Activated T-cell treated with anti-CD3 and anti-CD28 coated beads for 24 hours (primary cell): ENCODE measurements around the gene MIER3.
"Not testable (repeated sequence)": the region's sequence is repeated elsewhere in the genome, so short reads cannot be mapped to it uniquely, and the experiment has no call there.

ENCODE experiments used
- DNase-seq: peaks from one replicate; pipeline ENCODE4 v3.0.0-alpha.2; 2020; ENCODE audit warnings: low read depth

Gene MIER3, protein sequence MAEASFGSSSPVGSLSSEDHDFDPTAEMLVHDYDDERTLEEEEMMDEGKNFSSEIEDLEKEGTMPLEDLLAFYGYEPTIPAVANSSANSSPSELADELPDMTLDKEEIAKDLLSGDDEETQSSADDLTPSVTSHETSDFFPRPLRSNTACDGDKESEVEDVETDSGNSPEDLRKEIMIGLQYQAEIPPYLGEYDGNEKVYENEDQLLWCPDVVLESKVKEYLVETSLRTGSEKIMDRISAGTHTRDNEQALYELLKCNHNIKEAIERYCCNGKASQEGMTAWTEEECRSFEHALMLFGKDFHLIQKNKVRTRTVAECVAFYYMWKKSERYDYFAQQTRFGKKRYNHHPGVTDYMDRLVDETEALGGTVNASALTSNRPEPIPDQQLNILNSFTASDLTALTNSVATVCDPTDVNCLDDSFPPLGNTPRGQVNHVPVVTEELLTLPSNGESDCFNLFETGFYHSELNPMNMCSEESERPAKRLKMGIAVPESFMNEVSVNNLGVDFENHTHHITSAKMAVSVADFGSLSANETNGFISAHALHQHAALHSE

DNA sequence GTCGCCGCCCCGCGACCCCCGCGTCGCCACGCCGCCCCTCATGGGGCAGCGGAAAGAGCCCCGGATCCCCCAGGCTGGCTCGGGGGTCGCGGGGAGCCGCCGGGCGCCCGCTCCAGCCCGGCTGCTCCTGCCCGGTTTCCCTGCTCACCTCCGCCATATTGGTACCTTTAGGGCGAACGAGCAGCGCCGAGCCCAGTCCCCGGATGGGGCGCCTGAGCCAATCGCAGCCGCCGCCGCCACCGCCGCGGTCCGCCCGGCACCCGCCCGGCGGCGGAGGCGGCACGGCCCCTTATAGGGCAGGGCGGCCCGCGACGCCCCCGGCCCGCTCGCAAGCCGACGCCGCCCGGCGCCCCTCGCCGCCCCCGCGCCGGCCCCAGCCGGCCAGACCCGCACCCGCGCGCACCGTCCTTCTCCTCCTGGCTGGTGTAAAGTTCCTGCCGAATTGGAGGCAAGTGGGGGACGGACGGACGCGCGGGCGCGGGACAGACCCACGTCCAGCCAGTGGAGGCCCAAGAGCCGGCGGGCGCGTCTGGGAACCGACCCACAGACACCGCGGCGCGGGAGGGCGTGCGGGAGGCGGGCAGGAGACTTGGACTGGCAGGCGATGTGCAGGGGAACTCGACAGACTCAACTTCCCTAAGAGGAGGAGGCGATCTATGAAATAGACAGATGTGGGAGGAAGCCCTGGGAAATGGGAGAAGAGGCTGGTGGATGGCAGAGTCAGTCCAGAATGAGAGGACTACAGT, at the start of gene MIER3:
MIER3 (minus strand) TSS at position 178 of the 746 bp plus-strand sequence; CDS start at position 157, 21 bp downstream.
- DNase-seq: peak; percentile 66

DNA sequence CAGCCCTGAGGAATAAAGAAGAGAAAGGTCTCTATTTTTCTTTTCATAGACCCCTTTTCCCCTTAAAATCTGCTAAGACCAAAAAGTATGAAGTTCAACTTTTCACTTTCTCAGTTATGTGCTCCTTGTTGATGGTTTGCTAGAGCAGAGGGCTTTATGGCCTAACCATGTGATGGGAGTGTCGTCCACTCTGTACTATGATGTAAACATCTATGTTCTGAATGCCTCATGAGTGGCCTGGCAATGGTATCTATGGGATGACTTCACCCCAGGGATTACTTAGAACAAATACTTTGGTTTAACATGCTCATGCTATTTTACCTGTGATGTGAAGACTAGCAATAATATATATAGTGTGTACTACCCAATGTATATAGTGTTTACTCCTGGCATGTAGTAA, 43.7 kb upstream of the MIER3 start:
- no peak for DNase-seq

DNA sequence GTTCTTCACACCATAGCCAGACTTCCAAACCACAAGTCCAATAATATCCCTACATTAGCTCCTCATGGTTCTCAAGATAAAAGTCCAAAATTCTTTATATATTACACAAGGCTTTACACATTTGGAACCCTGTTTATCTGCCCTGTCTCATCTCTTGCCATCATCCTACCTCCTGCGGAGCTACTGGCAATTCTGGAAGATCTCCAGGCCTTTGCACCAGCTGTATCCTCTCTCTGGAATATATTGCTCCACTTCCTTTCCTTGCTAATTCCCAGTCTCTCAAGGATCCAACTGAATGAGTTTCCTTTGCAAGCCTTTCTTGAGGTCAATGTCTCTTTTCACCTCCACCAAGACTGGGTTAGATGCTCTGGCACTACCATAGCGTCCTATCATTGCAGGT, 41.3 kb upstream of the MIER3 start:
- DNase-seq: no peak

DNA sequence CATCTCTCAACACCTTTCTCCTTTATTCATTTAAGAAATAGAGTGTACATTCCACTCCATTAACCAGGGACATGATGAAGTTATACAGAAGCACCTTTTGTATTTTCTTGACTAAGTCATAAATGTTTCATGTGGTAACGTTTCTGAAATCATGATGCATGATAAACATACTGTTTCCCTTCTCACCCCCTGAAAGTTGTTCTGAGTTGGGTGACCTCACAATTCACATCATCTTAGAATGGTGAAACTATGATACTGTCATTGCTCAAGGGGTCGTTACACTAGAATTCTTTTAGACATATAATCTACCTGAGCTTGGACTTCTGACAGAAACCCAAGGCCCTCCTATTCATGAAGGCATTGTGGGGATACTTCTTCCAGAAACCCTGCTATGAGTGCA, 37.8 kb upstream of the MIER3 start:
- DNase-seq: no peak

DNA sequence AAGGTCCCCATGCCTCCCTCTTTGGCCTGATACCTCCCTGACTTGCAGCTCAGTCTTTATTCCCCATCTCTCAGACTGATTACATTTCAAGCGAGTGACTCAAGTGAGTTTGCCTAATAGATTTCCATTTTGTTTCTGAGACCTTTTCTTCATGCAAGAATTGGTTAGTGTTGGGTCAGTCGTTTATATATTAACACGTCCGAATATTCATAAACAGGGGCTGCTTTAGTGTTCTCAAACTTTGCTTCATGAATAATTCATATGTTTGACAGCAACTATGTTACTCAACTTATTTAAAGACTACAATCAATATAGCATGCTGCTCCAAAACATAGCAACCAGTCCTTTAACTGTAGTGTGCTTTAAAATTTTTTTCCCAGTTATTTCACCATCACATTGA, 36.6 kb upstream of the MIER3 start:
- DNase-seq: no peak

DNA sequence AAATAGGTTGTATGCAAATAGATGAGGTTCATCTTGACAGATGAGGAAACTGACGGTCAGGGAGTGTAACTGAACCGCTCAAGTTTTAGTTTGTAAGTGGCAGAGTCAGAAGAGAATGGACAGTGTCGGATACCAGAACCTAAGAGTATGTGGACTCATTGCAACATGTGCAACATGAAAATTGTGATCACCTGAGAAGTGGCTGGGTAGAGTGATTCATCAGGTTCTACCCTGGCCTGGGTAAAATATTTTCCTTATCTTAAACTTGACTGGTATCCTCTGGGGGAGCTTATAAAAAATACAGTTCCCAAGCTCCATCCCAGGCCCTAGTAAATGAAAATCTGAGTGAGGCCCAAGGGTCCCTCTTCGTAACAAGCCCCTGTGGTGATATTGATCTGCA, 35.2 kb upstream of the MIER3 start:
- DNase-seq: no peak

DNA sequence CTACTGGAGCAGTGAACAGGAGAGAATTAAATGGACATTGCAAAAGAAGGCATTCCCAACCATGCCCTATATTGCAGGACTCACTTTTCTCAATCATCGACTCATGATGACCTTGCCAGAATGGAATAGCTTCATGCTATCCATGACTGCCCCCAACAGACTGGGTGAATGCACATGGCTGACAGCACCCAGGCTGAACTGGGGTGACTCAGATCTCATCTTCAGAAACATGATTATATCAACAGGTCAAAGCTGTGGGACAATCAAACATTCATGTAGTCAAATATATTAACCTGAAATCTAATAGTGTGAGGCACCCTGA, 34.7 kb upstream of the MIER3 start:
- no peak for DNase-seq

DNA sequence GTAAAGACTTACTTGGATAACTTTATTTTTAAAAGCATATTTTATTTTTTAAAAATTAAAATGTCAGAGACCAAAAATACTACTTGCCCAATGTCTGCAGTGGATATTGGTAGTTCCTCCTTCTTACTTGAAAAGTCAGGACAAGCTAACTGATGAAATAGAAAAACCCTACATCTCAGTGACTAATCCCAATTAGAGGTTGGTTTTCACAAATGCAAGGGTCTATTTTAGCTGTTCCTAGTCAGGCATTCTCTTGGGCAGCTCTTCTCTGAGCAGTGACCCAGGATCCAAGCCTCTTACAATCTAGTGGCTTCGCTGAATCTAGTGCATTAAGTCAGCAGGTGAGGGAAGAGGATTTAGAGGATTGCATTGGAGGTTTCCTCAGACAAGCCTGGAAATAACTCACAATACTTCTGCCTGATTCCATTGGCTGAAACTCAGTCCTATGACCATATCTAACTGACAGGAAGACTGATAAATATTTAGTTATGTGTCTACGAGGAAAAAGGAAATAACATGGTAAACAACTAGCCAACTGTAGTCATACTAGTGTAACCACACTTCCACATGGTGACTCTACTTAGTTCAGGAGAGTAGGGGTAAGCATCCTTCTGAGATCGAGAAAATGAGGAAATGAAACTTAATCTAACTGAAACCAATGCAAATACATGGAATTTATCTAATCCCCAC, 34.2 kb upstream of the MIER3 start:
- DNase-seq: no peak

DNA sequence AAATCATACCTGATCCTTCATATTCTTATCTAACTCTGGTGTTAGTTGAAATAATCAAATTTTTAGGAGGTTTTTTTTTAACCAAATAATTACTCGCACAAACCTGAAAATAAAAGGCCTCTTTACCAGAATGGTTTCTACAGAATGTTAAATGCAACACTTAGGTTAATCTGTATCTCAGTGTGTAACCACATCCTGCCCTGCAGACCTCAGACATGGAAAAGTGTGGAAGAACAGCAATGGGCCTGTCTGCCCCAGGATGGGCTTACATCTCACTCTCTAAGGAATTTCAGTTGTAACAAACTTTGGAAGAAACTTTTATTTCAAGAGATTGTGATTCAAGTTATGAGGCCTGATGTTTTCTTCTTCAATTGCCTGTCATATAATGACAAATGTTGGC, 32.5 kb upstream of the MIER3 start:
- DNase-seq: no peak

DNA sequence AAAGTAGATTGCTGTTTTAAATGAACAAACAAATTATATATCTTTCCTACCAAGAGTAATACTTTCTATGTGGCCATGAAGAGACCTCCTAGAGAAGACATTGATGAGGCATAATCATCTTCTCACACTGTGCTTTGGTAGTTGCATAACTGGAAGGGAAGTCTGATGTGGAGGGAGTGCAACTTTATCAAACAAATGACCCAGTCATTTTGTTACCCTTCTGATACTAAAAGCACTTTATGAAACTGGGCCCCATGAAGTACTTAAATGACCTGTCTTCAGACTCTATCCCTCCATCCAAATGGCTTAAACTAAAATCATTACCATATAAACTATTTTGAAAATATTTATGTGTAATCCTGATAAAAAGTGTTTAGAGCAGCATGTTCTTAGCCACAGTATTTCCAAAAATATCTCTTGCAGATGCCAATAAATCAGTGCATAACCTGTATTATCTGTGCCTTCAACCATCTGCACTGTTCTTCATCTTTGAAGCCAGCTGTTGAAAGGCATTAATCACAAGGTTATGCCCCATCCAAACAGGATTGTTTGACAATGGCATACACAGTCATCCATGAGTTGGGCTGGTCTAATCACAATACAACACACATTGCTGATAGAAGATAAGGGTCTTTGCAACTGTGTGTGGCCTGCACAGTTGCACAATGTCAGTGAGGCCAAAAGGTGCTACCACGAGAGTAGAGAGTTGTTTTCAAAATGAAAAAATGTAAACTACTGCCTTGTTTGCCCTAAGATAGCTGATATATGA, 31.9 kb upstream of the MIER3 start:
- no peak for DNase-seq

DNA sequence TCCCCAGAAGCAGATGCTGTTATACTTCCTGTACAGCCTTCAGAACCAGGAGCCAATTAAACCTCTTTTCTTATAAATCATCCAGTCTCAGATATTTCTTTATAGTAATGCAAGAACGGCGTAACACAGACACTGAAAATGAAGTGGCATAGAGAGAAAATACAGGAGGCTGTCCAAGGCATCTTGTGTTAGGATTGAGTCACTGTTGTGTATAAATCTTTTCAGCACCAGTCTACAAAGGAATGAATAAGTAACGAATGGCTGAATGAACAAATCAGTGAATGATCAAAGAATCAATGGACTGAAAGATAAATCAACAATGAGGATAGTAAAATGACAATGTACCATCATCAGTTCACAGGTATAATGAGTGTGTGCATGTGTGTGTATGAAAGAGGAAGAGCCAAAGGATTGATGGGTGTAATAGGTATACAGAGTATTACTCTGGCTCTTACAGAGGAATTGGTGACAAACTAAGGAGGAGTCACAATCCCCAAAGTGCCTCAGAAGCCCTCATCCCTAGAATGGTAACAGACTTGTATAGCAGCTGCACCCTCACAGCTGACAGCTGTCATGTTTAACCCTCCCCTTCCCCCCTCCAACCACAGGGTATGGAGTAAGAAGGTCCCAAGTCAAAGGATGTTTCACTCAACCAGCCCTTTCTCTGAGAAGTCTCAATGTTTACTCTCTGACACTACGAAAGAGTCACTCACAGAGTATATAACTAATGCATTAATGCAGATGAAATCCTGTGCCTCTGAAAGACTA, 29.8 kb upstream of the MIER3 start:
- no peak for DNase-seq

DNA sequence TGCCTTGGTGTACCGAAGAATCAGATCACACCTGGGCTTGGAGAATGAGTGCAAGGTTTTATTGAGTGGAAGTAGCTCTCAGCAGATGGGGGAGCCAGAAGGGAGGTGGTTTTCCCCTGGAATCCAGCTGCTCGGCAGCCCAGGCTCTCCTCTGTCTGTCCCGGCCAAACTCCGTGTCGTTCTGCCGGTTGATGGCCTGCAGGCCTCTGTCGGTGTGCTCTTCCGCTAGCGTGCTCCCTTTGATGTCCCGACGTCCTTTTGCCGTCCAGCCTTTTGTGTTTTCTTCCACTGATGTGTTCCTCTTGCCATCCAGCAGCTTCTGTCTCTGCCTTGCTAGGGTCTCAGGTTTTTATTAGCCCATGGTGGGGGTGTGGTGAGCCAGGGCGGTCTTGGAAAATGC, 28.0 kb upstream of the MIER3 start:
- no peak for DNase-seq

DNA sequence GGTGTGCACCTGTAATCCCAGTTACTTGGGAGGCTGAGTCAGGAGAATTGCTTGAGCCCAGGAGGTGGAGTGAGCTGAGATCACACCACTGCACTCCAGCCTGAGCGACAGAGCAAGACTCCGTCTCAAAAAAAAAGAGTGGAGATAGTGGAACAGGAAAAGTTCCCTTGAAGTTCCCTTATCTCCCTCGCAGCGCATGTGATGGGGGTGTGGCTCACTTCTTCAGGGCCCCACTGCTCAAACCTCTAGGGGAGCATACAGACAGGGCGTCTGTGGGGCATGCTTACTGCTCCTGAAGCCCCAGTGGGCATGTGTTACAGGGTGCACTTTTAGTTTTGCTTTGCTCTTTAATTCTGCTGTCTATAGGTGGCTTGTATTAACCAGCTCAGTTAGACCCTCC, 27.6 kb upstream of the MIER3 start:
- DNase-seq: not testable (repeated sequence)

DNA sequence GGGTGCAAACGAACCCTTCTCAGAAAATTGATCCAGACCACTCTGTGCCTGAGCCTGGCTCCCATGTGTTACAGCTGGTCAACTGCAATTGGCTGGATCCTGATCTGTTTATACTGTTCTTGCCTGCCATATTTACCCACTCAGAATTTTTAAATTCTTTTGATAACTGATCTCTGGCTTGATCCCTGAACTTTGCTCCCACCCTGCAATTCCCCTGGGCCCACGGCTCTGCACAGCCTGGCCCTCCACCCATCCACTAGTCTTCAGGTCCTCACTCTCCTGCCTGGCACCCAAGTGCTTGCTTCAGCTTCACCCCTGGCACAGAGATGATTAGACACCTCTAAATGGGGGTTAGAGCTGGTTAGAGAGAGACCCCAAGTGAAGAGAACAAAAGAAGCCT, 25.9 kb upstream of the MIER3 start:
- no peak for DNase-seq

DNA sequence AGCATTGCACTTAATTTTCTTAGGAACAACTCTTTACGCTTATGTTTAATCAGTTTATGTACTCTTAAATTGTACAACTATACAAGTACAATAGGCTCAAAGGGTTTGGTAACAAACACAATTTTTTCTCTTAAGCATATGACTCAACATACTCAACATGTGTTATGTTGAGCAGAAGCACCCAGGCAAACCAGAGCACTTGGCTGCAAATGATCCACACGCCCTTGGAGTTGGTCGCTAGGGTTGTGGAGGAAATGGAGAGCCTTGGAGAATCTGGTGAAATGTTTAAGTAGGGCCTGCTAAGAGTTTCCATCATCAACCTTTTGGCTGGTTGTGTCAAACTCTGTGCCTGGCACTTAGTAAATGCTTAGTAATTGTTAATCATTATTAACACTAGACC, 25.1 kb upstream of the MIER3 start:
- DNase-seq: no peak

DNA sequence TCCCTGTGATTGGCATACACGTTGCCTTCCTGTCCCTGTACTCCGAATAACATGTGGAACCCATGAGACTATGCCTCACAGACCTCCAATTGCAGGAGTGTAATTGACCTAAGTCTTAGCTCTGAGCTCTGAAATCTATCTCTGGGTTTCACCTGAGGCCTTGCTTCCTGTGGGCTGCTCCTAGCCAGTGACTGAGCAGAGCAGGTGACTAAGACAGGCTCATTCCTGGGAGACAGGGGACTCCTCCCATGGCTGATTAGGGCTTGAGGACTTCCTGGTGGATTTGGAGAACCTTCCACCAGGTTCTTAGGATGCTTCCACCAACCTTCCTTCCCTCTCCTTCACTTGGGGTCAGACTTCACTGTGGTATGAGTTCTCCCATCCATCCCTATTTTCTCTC, 22.3 kb upstream of the MIER3 start:
- DNase-seq: no peak

DNA sequence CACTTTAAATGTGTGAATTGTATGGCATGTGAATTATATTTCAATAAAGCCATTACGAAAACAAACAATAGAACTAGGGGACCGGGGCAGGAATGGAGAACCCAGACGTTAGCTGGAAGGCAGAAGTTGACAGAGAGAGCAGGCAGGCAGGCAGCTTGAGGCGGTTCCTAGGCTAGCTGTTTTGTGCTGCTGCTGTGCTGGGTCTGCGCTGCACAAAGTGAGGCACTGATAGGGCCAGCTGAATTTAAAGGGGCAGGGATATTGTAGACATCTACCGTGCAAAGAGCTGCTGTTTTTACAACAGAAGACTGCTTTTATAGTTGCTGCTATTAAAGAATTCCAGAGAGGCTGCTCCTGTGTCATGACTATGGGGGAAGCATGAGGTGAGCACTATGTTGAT, 21.6 kb upstream of the MIER3 start:
- DNase-seq: no peak

DNA sequence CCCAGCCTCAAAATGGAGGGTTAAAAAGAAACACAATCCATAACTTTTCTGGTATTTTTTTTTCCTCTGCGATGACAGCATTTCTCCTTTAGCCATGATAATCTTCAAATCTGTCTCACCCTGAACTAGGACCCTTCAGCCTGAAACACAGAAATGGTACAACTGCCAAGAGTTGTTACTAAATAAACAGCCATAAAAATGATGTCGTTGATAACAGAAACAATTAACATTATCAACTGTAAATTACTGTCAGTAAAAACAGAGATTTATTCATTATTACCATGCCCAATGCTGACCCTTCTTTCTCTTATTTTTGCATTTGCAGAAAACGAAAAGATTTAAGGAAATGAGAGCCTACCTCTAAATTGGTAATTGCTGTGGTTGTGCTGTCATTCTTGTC, 19.4 kb upstream of the MIER3 start:
- DNase-seq: no peak

DNA sequence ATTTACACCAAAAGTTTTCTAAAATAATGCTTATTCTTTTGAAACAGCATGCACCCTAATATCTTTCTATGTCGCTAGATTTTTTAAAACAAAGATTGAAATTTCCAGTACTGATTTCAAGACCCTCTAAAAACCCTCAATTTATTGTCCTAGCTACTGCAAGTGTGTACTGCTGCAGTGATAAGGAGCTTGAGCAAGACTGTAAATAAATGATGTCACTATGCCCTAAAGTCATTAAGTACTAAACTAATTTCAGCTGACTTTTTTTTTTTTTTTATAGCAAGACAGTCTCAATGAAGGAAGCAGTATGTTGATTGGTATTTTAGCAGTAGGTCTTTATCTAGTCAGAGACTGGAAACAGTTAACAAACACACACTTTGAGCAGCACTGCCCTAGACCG, 12.2 kb upstream of the MIER3 start:
- no peak for DNase-seq

DNA sequence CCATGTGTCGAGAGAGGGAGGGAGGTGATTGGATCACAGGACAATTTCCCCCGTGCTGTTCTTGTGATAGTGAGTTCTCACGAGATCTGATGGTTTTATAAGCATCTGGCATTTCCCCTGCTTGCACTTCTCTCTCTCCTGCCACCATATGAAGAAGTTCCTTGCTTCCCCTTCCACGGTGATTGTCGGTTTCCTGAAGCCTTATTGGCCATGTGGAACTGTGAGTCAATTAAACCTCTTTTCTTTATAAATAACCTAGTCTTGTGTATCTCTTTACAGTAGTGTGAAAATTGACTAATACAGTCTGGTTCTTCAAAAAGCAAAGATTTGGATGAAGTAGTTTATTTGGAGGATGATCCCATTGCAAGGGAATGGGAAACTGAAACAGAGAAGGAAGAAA, 11.3 kb upstream of the MIER3 start:
- no peak for DNase-seq

DNA sequence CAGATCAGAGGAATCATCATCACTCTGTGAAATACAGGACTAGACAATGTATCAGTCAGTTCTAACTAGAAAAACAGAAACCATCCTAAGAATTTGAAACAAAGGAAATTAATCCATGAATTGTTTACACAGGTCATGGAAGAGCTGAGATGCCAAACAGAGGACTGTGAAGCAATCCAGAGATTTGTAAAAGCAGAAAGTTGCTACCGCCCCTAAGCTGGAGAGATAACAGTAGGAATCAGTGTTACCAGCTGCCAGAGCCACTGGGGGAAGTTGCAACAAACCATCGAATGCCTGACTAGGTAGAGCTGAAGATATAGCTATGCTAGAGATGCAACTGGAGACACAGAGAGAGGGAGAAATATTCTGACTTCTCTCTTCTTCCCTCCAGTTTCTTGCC, 10.4 kb upstream of the MIER3 start:
- DNase-seq: no peak
